ENCODE results near the gene CDK5RAP2. TPM values are rescaled to one million over a fixed set of nuclear protein-coding genes. Genes with fewer than 3 reads are reported as not detected.
"Not testable (repeated sequence)": the region's sequence is repeated elsewhere in the genome, so short reads cannot be mapped to it uniquely, and the experiment has no call there.

The CDK5RAP2 gene
- total RNA-seq, 1 donor from 2014 or later, result 75.4 TPM

- no peak for DNase-seq (ENCODE audit: missing footprints)
- ATAC-seq, result peak; percentile 45
- intact Hi-C loops (cut with DNase I), result no loop called here
Measured at GRCh38 chr9:120486347-120486746, 93.6 kb downstream of the CDK5RAP2 start.

- ATAC-seq (no peak), DNase-seq (ENCODE audit: missing footprints) (no peak)
- intact Hi-C loops (cut with DNase I), result no loop called here
Measured at GRCh38 chr9:120485788-120486187, 94.2 kb downstream of the CDK5RAP2 start.

GRCh38 chr9:120484162-120484561 lies 95.8 kb downstream of the CDK5RAP2 start:
- DNase-seq (ENCODE audit: missing footprints) (no peak), ATAC-seq (no peak)
- intact Hi-C loops (cut with DNase I), result no loop called here

- intact Hi-C loops (cut with DNase I), result no loop called here
- ATAC-seq (peak; percentile 63), DNase-seq (ENCODE audit: missing footprints) (peak; percentile 64)
Measured at GRCh38 chr9:120482424-120483186, 97.4 kb downstream of the CDK5RAP2 start.

- DNase-seq (ENCODE audit: missing footprints), result no peak
- intact Hi-C loops (cut with DNase I), result no loop called here
- ATAC-seq, result no peak
Measured at GRCh38 chr9:120481846-120482245, 98.1 kb downstream of the CDK5RAP2 start.

GRCh38 chr9:120481248-120481647 lies 98.7 kb downstream of the CDK5RAP2 start:
- intact Hi-C loops (cut with DNase I), result no loop called here
- ATAC-seq, result no peak
- DNase-seq (ENCODE audit: missing footprints), result no peak

GRCh38 chr9:120480707-120481106 lies 99.3 kb downstream of the CDK5RAP2 start:
- DNase-seq (ENCODE audit: missing footprints) (no peak), ATAC-seq (peak; percentile 36)
- intact Hi-C loops (cut with DNase I), result no loop called here

- ATAC-seq (no peak), DNase-seq (ENCODE audit: missing footprints) (peak; percentile 61)
- intact Hi-C loops (cut with DNase I), result loop anchor here (5.0 kb wide), 2 partner anchors 66 to 921 kb away; no protein-coding TSS in a partner anchor
Measured at GRCh38 chr9:120478208-120478607, 101.8 kb downstream of the CDK5RAP2 start.

- peak; percentile 91 for ATAC-seq
Measured at GRCh38 chr9:120477534-120478001, 102.4 kb downstream of the CDK5RAP2 start.

GRCh38 chr9:120475341-120475740 lies 104.6 kb downstream of the CDK5RAP2 start:
- intact Hi-C loops (cut with DNase I), result loop anchor here (5.0 kb wide), 2 partner anchors 63 to 918 kb away; no protein-coding TSS in a partner anchor
- ATAC-seq (peak; percentile 67), DNase-seq (ENCODE audit: missing footprints) (no peak)

More at GRCh38 chr9:120477534-120478001, 102.4 kb downstream of the CDK5RAP2 start:
- peak; percentile 65 for DNase-seq (ENCODE audit: missing footprints)
- intact Hi-C loops (cut with DNase I), result loop anchor here (5.0 kb wide), 2 partner anchors 65 to 920 kb away; no protein-coding TSS in a partner anchor

GRCh38 chr9:120474591-120475243 lies 105.2 kb downstream of the CDK5RAP2 start:
- ATAC-seq, result no peak
- intact Hi-C loops (cut with DNase I), result loop anchor here (5.0 kb wide), 2 partner anchors 62 to 917 kb away; no protein-coding TSS in a partner anchor
- DNase-seq (ENCODE audit: missing footprints), result no peak

GRCh38 chr9:120473608-120474007 lies 106.4 kb downstream of the CDK5RAP2 start:
- ATAC-seq (no peak), DNase-seq (ENCODE audit: missing footprints) (no peak)
- intact Hi-C loops (cut with DNase I), result no loop called here

GRCh38 chr9:120465685-120466407 lies 114.1 kb downstream of the CDK5RAP2 start:
- intact Hi-C loops (cut with DNase I), result no loop called here
- ATAC-seq (no peak), DNase-seq (ENCODE audit: missing footprints) (no peak)

GRCh38 chr9:120464887-120465421 lies 115.0 kb downstream of the CDK5RAP2 start:
- ATAC-seq (no peak), DNase-seq (ENCODE audit: missing footprints) (no peak)
- intact Hi-C loops (cut with DNase I), result no loop called here

- no peak for ATAC-seq
- intact Hi-C loops (cut with DNase I), result no loop called here
- no peak for DNase-seq (ENCODE audit: missing footprints)
Measured at GRCh38 chr9:120464176-120464886, 115.6 kb downstream of the CDK5RAP2 start.

GRCh38 chr9:120463765-120464164 lies 116.2 kb downstream of the CDK5RAP2 start:
- no peak for ATAC-seq
- intact Hi-C loops (cut with DNase I), result no loop called here
- no peak for DNase-seq (ENCODE audit: missing footprints)

- DNase-seq (ENCODE audit: missing footprints); intact Hi-C loops (cut with DNase I); ATAC-seq: not testable (repeated sequence)
Measured at GRCh38 chr9:120461677-120462076, 118.3 kb downstream of the CDK5RAP2 start.

GRCh38 chr9:120456218-120456617 lies 123.7 kb downstream of the CDK5RAP2 start:
- intact Hi-C loops (cut with DNase I), result no loop called here
- no peak for ATAC-seq
- no peak for DNase-seq (ENCODE audit: missing footprints)
